ENCODE results near the gene ADM5. TPM values are rescaled to one million over a fixed set of nuclear protein-coding genes. Genes with fewer than 3 reads are reported as not detected.
A peak's percentile ranks its signal among the peaks of the same experiment; 100 is the strongest.

ADM5 gene
- total RNA-seq, 2 experiments from 2014 or later, result 4.1 to 4.3 TPM

DNA sequence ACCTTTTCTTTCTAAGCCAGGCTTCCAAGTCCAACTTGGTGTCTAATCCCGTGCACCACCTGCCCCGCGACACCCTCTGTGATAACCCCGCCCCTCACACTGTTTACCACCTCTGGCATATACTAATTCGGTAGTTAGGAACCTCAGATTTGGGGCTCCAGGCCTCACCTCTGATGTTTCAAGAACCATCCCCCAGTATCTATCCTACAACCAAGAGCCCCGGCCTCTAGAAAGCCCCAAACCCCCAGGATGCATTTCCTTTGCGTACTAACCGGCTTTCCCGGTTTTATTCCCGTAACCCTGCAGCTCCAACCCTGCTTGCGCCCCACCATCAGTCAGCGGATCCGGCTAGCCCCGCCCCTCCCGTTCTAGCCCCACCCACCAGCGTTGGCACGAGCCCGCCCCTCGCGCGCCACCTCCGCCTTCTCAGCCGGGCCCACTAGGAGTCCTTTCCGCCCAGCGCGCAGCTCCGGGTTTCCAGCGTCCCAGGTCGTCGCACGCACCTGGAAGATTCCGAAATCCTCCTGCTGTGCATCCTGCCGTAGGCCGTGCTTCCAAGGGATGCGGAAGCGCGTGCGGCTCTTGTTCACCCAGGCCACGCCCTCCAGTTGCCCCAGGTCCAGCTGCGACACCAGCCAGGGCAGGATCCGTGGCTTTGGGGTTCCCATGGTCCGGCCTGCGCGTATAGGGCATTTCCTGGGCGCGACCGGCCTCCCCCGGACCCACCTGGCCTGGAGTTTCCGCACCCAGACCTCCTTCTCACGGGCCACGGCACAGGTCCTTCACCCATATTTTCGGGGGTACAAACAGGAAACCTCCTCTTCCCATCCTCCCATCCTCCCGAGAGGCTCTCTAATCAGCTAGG, 25.0 kb upstream of the ADM5 start:
- H3K36me3 Mint-ChIP-seq, result peaks cover 2% of the 10 kb centered on the region
- H3K4me1 Mint-ChIP-seq, result peaks cover 25% of the 10 kb centered on the region
- ATAC-seq (ENCODE audit: low read depth) (peak; percentile 59), DNase-seq (peak; percentile 90)
- POLR2A ChIA-PET, result interaction anchor here (0.6 to 3.9 kb wide), 12 partner anchors 8 to 169 kb away, joined by 3 to 46 read pairs (median 3); partner anchors contain the start of genes NOSIP, PRMT1, PRR12 and PRRG2
- no peaks in the 10 kb centered on the region for H3K9me3 Mint-ChIP-seq
- H3K27ac Mint-ChIP-seq, result peak overlapping the region; percentile 93
- no peaks in the 10 kb centered on the region for H3K27me3 Mint-ChIP-seq
- H3K4me3 Mint-ChIP-seq, result peak overlapping the region; percentile 94

- DNase-seq, result no peak
- peaks cover 2% of the 10 kb centered on the region for H3K36me3 Mint-ChIP-seq
- H3K4me3 Mint-ChIP-seq, result peak overlapping the region; percentile 94
- no peak for ATAC-seq (ENCODE audit: low read depth)
- no peaks in the 10 kb centered on the region for H3K9me3 Mint-ChIP-seq
- H3K4me1 Mint-ChIP-seq, result peaks cover 25% of the 10 kb centered on the region
- POLR2A ChIA-PET, result interaction anchor here (0.6 to 3.9 kb wide), 11 partner anchors 9 to 169 kb away, joined by 3 to 46 read pairs (median 3); partner anchors contain the start of genes PRMT1, PRR12, PRRG2 and RCN3
- no peaks in the 10 kb centered on the region for H3K27me3 Mint-ChIP-seq
- peak overlapping the region; percentile 93 for H3K27ac Mint-ChIP-seq
Measured at GRCh38 chr19:49665036-49665350, 24.4 kb upstream of the ADM5 start.

- no peaks in the 10 kb centered on the region for H3K27me3 Mint-ChIP-seq
- ATAC-seq (ENCODE audit: low read depth), result peak; percentile 84
- peaks cover 2% of the 10 kb centered on the region for H3K36me3 Mint-ChIP-seq
- peak within 1 kb of the TSS; percentile 93 for H3K27ac Mint-ChIP-seq
- no peaks in the 10 kb centered on the region for H3K9me3 Mint-ChIP-seq
- peaks cover 25% of the 10 kb centered on the region for H3K4me1 Mint-ChIP-seq
- peak within 1 kb of the TSS; percentile 94 for H3K4me3 Mint-ChIP-seq
- POLR2A ChIA-PET, result interaction anchor here (0.6 to 3.9 kb wide), 8 partner anchors 9 to 170 kb away, joined by 3 to 46 read pairs (median 4); partner anchors contain the start of genes PRMT1, PRR12, PRRG2 and RCN3
- DNase-seq, result peak; percentile 98
Measured at GRCh38 chr19:49665351-49666119, 23.9 kb upstream of the ADM5 start, which contains the start of the genes BCL2L12 and IRF3. TSS of gene BCL2L12 (plus strand) at chr19:49665933. CDS start at chr19:49666693, 760 bp downstream. TSS of gene IRF3 (minus strand) at chr19:49665857. CDS start at chr19:49664838, 1,019 bp downstream.

DNA sequence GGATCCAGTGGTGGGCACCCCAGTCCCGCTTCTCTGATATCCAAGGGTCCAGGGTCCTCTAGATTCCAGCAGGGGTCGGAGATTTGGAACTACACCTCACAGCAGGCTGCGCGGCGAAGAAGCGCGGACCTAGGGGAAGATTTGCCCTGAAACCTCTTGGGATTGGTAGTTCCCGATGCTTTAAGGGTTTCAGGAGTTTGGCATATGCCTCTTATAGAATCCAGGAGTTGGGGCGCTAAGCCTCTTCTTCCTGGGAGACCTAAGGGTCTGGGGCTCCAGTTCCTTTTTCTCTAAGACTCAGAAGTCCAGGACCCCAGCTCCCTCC, 23.3 kb upstream of the ADM5 start:
- POLR2A ChIA-PET, result interaction anchor here (1.0 to 3.9 kb wide), 7 partner anchors 10 to 170 kb away, joined by 3 to 46 read pairs (median 4); partner anchors contain the start of genes PRMT1, PRR12, RRAS and SCAF1
- DNase-seq (no peak), ATAC-seq (ENCODE audit: low read depth) (no peak)
- H3K27ac Mint-ChIP-seq, result peak overlapping the region; percentile 93
- H3K4me1 Mint-ChIP-seq, result peaks cover 25% of the 10 kb centered on the region
- H3K36me3 Mint-ChIP-seq, result peaks cover 2% of the 10 kb centered on the region
- no peaks in the 10 kb centered on the region for H3K27me3 Mint-ChIP-seq
- H3K9me3 Mint-ChIP-seq, result no peaks in the 10 kb centered on the region
- peak overlapping the region; percentile 94 for H3K4me3 Mint-ChIP-seq

GRCh38 chr19:49667473-49667872, 21.9 kb upstream of the ADM5 start:
- Mint-ChIP-seq H3K36me3 (peaks cover 9% of the 10 kb centered on the region), H3K27me3 (no peaks in the 10 kb centered on the region), H3K9me3 (no peaks in the 10 kb centered on the region), H3K4me1 (peaks cover 32% of the 10 kb centered on the region), H3K27ac (peak overlapping the region; percentile 93), H3K4me3 (peak overlapping the region; percentile 94)
- DNase-seq, result no peak
- POLR2A ChIA-PET, result interaction anchor here (1.2 to 3.5 kb wide), 2 partner anchors 9 to 168 kb away, joined by 4 to 18 read pairs; partner anchors contain the start of gene PRMT1
- ATAC-seq (ENCODE audit: low read depth), result no peak

DNA sequence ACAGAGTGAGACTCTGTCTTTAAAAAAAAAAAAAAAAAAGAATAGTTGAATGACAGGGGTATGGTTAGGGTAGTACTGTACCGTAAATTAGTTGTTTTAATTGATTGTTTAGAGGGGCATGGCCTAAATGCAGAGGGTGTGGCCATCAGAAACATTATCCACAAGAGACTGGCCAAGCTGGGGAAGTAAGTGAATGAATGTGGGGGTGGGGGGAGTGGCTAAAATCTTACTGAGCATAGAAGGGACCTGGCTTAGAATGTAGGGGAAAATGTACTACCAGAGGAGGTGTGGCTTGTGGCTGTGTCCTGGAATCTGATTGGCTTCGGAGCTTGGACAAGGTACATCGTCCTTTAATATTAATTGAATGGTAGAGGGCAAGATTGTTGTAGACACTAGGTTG, 19.9 kb upstream of the ADM5 start:
- H3K4me3 Mint-ChIP-seq, result no peak overlapping the region
- no peak for DNase-seq
- POLR2A ChIA-PET, result interaction anchor here (3.5 kb wide), 1 partner anchor 7 kb away, joined by 18 read pairs; the partner anchor contains the start of gene PRMT1

GRCh38 chr19:49672131-49672919, 17.1 kb upstream of the ADM5 start:
- POLR2A ChIA-PET, result interaction anchor here (0.5 to 1.4 kb wide), 3 partner anchors 82 to 1248 kb away, joined by 3 to 4 read pairs (median 3); partner anchors contain the start of gene PRR12
- Mint-ChIP-seq H3K27me3 (no peaks in the 10 kb centered on the region), H3K4me3 (no peak overlapping the region), H3K9me3 (no peaks in the 10 kb centered on the region), H3K36me3 (peaks cover 11% of the 10 kb centered on the region), H3K27ac (peak overlapping the region; percentile 65), H3K4me1 (peaks cover 19% of the 10 kb centered on the region)
- ATAC-seq (ENCODE audit: low read depth) (no peak), DNase-seq (peak; percentile 83)

More for the DNA sequence above, 19.9 kb upstream of the ADM5 start:
- H3K9me3 Mint-ChIP-seq, result no peaks in the 10 kb centered on the region
- H3K36me3 Mint-ChIP-seq, result peaks cover 10% of the 10 kb centered on the region
- H3K27me3 Mint-ChIP-seq, result no peaks in the 10 kb centered on the region
- H3K27ac Mint-ChIP-seq, result no peak overlapping the region
- ATAC-seq (ENCODE audit: low read depth), result no peak
- peaks cover 24% of the 10 kb centered on the region for H3K4me1 Mint-ChIP-seq

- H3K4me1 Mint-ChIP-seq, result peaks cover 25% of the 10 kb centered on the region
- H3K9me3 Mint-ChIP-seq, result no peaks in the 10 kb centered on the region
- DNase-seq, result no peak
- POLR2A ChIA-PET, result interaction anchor here (0.6 to 3.3 kb wide), 23 partner anchors 8 to 341 kb away, joined by 3 to 23 read pairs (median 4); partner anchors contain the start of genes ALDH16A1, BCL2L12, CD37 and IRF3
- H3K4me3 Mint-ChIP-seq, result peak overlapping the region; percentile 99
- peaks cover 11% of the 10 kb centered on the region for H3K36me3 Mint-ChIP-seq
- H3K27me3 Mint-ChIP-seq, result no peaks in the 10 kb centered on the region
- ATAC-seq (ENCODE audit: low read depth), result no peak
- H3K27ac Mint-ChIP-seq, result peak overlapping the region; percentile 97
Measured at GRCh38 chr19:49676136-49676783, 13.1 kb upstream of the ADM5 start.

DNA sequence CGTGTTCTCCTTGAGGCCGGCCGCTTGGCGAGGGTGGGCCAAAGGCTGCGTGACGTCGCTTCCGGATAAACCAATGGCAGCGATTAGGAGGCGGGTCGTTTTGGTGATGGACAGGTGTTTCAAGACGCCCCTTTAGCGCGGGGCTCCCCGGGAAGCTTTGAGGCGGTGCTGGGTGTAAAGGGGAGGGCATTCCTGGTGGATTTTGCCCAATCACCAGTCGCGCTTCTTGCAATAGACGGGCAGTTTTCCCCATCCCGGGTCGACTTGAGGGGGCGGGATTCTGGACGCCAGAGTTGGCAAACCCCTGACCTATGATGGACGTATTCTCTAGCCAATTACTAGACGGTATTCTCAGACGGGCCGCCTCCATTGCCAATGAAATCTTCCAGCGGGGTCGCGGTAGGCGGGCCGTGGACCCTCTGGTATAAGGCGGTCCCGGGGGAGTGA, 12.6 kb upstream of the ADM5 start:
- Mint-ChIP-seq H3K27ac (peak overlapping the region; percentile 97), H3K4me3 (peak overlapping the region; percentile 99), H3K9me3 (no peaks in the 10 kb centered on the region), H3K27me3 (no peaks in the 10 kb centered on the region), H3K36me3 (peaks cover 9% of the 10 kb centered on the region), H3K4me1 (peaks cover 25% of the 10 kb centered on the region)
- POLR2A ChIA-PET, result interaction anchor here (0.6 to 3.3 kb wide), 22 partner anchors 8 to 224 kb away, joined by 3 to 23 read pairs (median 4); partner anchors contain the start of genes ALDH16A1, BCL2L12, IRF3 and NOSIP
- ATAC-seq (ENCODE audit: low read depth) (peak; percentile 77), DNase-seq (peak; percentile 94)

DNA sequence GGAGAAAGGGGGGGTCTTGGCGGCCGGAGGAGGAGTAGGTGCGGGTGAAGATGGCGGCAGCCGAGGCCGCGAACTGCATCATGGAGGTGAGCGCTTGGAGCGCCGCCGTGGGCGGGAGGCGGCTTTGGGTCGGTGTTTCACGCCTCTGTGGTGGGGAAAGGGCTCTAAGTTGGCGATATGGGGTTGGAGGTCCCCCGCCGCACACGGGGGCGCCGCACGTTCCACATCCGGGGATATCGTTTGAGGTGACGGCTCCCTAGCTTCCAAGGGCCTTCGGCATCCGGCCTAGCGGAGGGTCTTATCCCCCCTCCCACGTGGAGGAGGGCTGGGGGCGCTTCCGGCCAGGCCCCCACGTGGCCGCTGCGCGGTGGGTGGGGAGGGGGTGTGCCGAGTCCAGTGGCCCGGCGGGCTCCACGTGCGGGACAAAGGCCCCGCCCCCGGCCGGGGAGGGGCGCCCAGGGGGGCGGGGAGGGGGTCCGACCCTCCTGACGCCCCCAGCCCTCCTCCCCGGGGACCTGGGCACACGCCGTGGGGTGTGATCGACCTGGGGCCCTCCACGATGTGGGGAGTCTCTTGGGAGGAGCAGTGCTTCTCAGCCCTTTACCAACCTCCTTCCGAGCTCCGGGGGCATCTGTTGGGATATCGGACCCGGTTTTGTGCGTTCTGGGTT, 12.0 kb upstream of the ADM5 start, which contains the start of gene PRMT1:
Gene PRMT1 (plus strand): TSS at position 41 of the 670 bp plus-strand sequence. CDS start 10 bp downstream, at position 51.
- H3K36me3 Mint-ChIP-seq, result peaks cover 6% of the 10 kb centered on the region
- ATAC-seq (ENCODE audit: low read depth) (no peak), DNase-seq (peak; percentile 71)
- H3K4me1 Mint-ChIP-seq, result peaks cover 19% of the 10 kb centered on the region
- POLR2A ChIA-PET, result interaction anchor here (0.6 to 3.3 kb wide), 12 partner anchors 10 to 224 kb away, joined by 3 to 23 read pairs (median 5); partner anchors contain the start of genes ALDH16A1, BCL2L12, IRF3 and NOSIP
- no peaks in the 10 kb centered on the region for H3K9me3 Mint-ChIP-seq
- H3K27ac Mint-ChIP-seq, result peak within 1 kb of the TSS; percentile 97
- peak within 1 kb of the TSS; percentile 99 for H3K4me3 Mint-ChIP-seq
- H3K27me3 Mint-ChIP-seq, result no peaks in the 10 kb centered on the region
